H1 (cell line): ENCODE results near the gene CFAP97D2. TPM values are rescaled to one million over a fixed set of nuclear protein-coding genes. Genes with fewer than 3 reads are reported as not detected.

Experiments
- CBX5 ChIP-seq: fragments of 300-800, 300-1000 bp; sonication (generic); IDR thresholded peaks from 2 replicates; pipeline ENCODE4 v1.7.1; 2016; ENCODE audit warnings: antibody characterized with exemption, low read length, low read depth
- EGR1 ChIP-seq: IDR thresholded peaks from 2 replicates; pipeline ENCODE4 v1.6.1; 2011; ENCODE audit warnings: low read depth, low read length, borderline replicate concordance
- EP300 ChIP-seq, 2 experiments: IDR thresholded peaks; 1 replicate in 1 of 2; 2 replicates in 1 of 2; pipeline ENCODE4 v1.6.1; 2011 to 2012; ENCODE audit warnings: low read depth in 2 of 2, low read length in 2 of 2, mild to moderate bottlenecking in 2 of 2, borderline replicate concordance in 1 of 2, inconsistent platforms in 1 of 2, moderate library complexity in 1 of 2
- GTF2F1 ChIP-seq: IDR thresholded peaks from 2 replicates; pipeline ENCODE4 v1.6.1; 2012; ENCODE audit warnings: low read depth, low read length, improper control_type of control experiment, borderline replicate concordance
- YY1 ChIP-seq: IDR thresholded peaks from 2 replicates; pipeline ENCODE4 v1.6.1; 2011; ENCODE audit warnings: low read depth, mild to moderate bottlenecking, low read length
- polyA plus RNA-seq, 7 experiments: library from polyadenylated mRNA; depleted of rRNA in 3 of 7; stranded (reverse) in 5 of 7; unstranded in 2 of 7; fragments of >200 nt in 5 of 7; fragments of 200-250 nt in 2 of 7; gene quantifications; 1 replicate in 5 of 7; 2 replicates in 1 of 7; 4 replicates in 1 of 7; pipeline versions ENCODE4 v1.2.1 to v1.2.3, GENCODE V29; 2011 to 2013; ENCODE audit warnings: missing spikeins in 2 of 7, mixed read lengths in 2 of 7
- total RNA-seq: library from RNA; stranded (reverse); fragmentation: NEBNext Ultra II Directional; extraction: Animal tissue kit (Norgen Biotek cat#: 25700); gene quantifications from 2 replicates; pipeline ENCODE4 v1.2.1, GENCODE V29; 2021

The CFAP97D2 gene
- total and polyA plus RNA-seq, 2 of the 8 experiments (the other 6 are each of a cell fraction or from before 2014, with no cell fraction given): not detected

GRCh38 chr13:114224201-114224600 is 45.1 kb downstream of the CFAP97D2 start (continued):
- TF ChIP-seq CBX5 (no peak), EGR1 (no peak), YY1 (no peak), GTF2F1 (no peak), EP300 (IDR thresholded peaks at IDR 0.05; ENCODE audit: borderline replicate concordance in 1 of 2, low read depth in 2 of 2, low read length in 2 of 2) (no peak)
